ENCODE results near the gene CRHR2.

GRCh38 chr7:30694218-30694745 lies 12.0 kb upstream of the CRHR2 start:
- no peak for TF ChIP-seq CTCF (conservative IDR thresholded peaks at IDR 0.05 in 1 of 2, IDR thresholded peaks at IDR 0.05 in 1 of 2; ENCODE audit: extremely low read depth in 1 of 2, insufficient read depth in 1 of 2, low read depth in 1 of 2, low read length in 2 of 2)
- no peak for TF ChIP-seq EZH2 (IDR thresholded peaks at IDR 0.05; ENCODE audit: borderline replicate concordance, low read length)

Data from mammary epithelial cell (primary cell).